Measurements from ENCODE around the gene CYP2F1.

The CYP2F1 gene

DNA sequence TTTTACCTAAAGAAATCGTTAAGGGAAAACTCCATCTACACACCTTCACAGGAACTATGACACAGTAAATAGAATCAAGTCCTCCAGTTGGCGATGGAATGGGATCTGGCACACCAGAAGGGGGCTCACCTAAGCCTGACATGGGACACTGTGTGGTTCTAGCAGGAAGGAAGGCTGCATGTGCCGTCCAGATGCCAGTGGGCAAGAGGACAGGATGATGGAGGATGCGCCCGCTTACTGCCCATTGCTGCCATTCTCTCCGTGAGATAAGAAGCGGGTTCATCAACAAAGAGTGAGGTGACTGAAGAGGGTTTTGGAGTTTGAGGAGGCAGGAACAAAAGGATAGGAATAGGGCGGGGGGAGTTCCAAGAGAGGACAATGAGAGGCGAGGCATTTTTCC is 2.9 kb upstream of the CYP2F1 start:
- H3K9ac ChIP-seq (ENCODE audit: low read length), result no peak overlapping the region
- H3K36me3 ChIP-seq (ENCODE audit: low read length), result no peaks in the 10 kb centered on the region
- no peak overlapping the region for H2AFZ ChIP-seq (ENCODE audit: low read depth, low read length, severe bottlenecking)
- H3K4me2 ChIP-seq (ENCODE audit: low read depth, low read length, poor library complexity, severe bottlenecking), result no peak overlapping the region
- TF ChIP-seq CTCF (IDR thresholded peaks at IDR 0.05; ENCODE audit: insufficient read depth, low read length, poor library complexity, severe bottlenecking) (no peak), EZH2phosphoT487 (conservative IDR thresholded peaks at IDR 0.05; ENCODE audit: low read length) (no peak)
- no peak overlapping the region for H3K4me3 ChIP-seq (ENCODE audit: insufficient read depth, low read length, poor library complexity, severe bottlenecking)
- H4K20me1 ChIP-seq (ENCODE audit: low read depth, low read length), result no peaks in the 10 kb centered on the region
- H3F3A ChIP-seq (ENCODE audit: insufficient read depth), result no peaks in the 10 kb centered on the region
- no peaks in the 10 kb centered on the region for H3K9me2 ChIP-seq (replicated peaks; ENCODE audit: insufficient read depth, low read length)
- H3K79me2 ChIP-seq (ENCODE audit: insufficient read depth, low read length), result no peaks in the 10 kb centered on the region
- no peaks in the 10 kb centered on the region for H3K27me3 ChIP-seq (ENCODE audit: low read length)
- no peak overlapping the region for H3K27ac ChIP-seq (ENCODE audit: low read depth, low read length)
- H3K9me3 ChIP-seq (ENCODE audit: insufficient read depth, low read length), result no peaks in the 10 kb centered on the region

DNA sequence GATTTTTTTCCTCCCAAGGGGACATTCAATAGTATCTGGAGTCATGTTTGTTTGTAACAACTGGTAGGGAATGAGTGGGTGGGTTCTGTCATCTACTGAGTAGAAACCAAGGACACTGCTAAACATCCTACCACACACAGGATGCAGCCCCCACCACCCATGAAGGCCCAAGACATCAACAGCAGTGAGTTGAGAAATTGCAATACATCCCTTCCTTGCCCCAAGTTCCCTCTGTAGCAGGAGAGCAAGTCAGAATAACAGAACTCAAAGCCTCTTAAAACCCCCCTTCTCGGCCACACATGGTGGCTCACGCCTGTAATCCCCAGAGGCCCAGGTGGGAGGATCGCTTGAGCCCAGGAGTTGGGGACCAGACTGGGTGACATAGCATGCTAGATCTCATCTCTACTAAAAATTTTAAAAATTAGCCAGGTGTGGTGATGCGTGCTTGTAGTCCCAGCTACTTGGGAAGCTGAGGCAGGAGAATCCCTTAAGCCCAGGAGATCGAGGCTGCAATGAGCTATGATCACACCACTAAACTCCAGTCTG is 2.4 kb upstream of the CYP2F1 start:
- no peak overlapping the region for H3K4me3 ChIP-seq (ENCODE audit: insufficient read depth, low read length, poor library complexity, severe bottlenecking)
- H3K9me2 ChIP-seq (replicated peaks; ENCODE audit: insufficient read depth, low read length), result no peaks in the 10 kb centered on the region
- no peak overlapping the region for H3K4me2 ChIP-seq (ENCODE audit: low read depth, low read length, poor library complexity, severe bottlenecking)
- no peak overlapping the region for H3K27ac ChIP-seq (ENCODE audit: low read depth, low read length)
- H3K36me3 ChIP-seq (ENCODE audit: low read length), result no peaks in the 10 kb centered on the region
- no peak overlapping the region for H2AFZ ChIP-seq (ENCODE audit: low read depth, low read length, severe bottlenecking)
- H4K20me1 ChIP-seq (ENCODE audit: low read depth, low read length), result no peaks in the 10 kb centered on the region
- no peaks in the 10 kb centered on the region for H3F3A ChIP-seq (ENCODE audit: insufficient read depth)
- no peaks in the 10 kb centered on the region for H3K9me3 ChIP-seq (ENCODE audit: insufficient read depth, low read length)
- H3K79me2 ChIP-seq (ENCODE audit: insufficient read depth, low read length), result no peaks in the 10 kb centered on the region
- TF ChIP-seq EZH2phosphoT487 (conservative IDR thresholded peaks at IDR 0.05; ENCODE audit: low read length) (no peak), CTCF (IDR thresholded peaks at IDR 0.05; ENCODE audit: insufficient read depth, low read length, poor library complexity, severe bottlenecking) (no peak)
- no peak overlapping the region for H3K9ac ChIP-seq (ENCODE audit: low read length)
- H3K27me3 ChIP-seq (ENCODE audit: low read length), result no peaks in the 10 kb centered on the region

- Histone ChIP-seq H3K27ac (ENCODE audit: low read depth, low read length) (no peak overlapping the region), H4K20me1 (ENCODE audit: low read depth, low read length) (no peaks in the 10 kb centered on the region), H3K9me2 (replicated peaks; ENCODE audit: insufficient read depth, low read length) (no peaks in the 10 kb centered on the region), H3K9me3 (ENCODE audit: insufficient read depth, low read length) (no peaks in the 10 kb centered on the region), H3K36me3 (ENCODE audit: low read length) (no peaks in the 10 kb centered on the region), H3K4me3 (ENCODE audit: insufficient read depth, low read length, poor library complexity, severe bottlenecking) (no peak overlapping the region), H2AFZ (ENCODE audit: low read depth, low read length, severe bottlenecking) (no peak overlapping the region), H3F3A (ENCODE audit: insufficient read depth) (no peaks in the 10 kb centered on the region), H3K79me2 (ENCODE audit: insufficient read depth, low read length) (no peaks in the 10 kb centered on the region), H3K27me3 (ENCODE audit: low read length) (no peaks in the 10 kb centered on the region), H3K9ac (ENCODE audit: low read length) (no peak overlapping the region), H3K4me2 (ENCODE audit: low read depth, low read length, poor library complexity, severe bottlenecking) (no peak overlapping the region)
- TF ChIP-seq EZH2phosphoT487 (conservative IDR thresholded peaks at IDR 0.05; ENCODE audit: low read length), result no peak
- no peak for TF ChIP-seq CTCF (IDR thresholded peaks at IDR 0.05; ENCODE audit: insufficient read depth, low read length, poor library complexity, severe bottlenecking)
These were observed 1.4 kb upstream of the CYP2F1 start for GRCh38 chr19:41112728-41113290.

Measured in SU-DHL-6 (cell line).